ENCODE measurements around the gene IFT27.

GRCh38 chr22:36819112-36819511 lies 43.2 kb upstream of the IFT27 start:
- TF ChIP-seq CTCF (IDR thresholded peaks at IDR 0.05) (no peak), POLR2A (IDR thresholded peaks at IDR 0.05) (no peak), EP300 (IDR thresholded peaks at IDR 0.05) (no peak)
